Measurements from ENCODE around the gene TRIM71. TPM values are rescaled to one million over a fixed set of nuclear protein-coding genes. Genes with fewer than 3 reads are reported as not detected.
"Not testable (repeated sequence)": the region's sequence is repeated elsewhere in the genome, so short reads cannot be mapped to it uniquely, and the experiment has no call there.

Gene TRIM71
- total RNA-seq, 1 donor from 2014 or later, result 17.2 TPM

DNA sequence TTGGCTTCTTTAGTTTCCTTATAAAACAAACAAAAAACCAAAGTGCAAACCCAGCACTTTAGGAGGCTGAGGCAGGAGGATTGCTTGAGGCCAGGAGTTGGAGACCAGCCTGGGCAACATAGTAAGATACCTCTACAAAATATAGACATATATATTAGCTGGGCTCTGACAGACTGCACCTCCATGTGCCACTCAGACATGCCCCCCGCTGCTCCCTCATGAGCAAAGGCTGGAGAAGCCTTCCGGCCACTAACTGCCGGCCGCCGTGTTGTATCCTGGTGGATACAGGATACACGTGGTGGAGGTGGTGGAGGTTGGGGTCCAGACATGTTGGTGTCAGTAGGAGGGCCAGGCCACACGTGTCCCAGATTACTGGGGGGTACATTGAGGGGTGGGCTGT lies 104.3 kb downstream of the TRIM71 start:
- Mint-ChIP-seq H3K36me3 (ENCODE audit: low read depth, unreplicated experiment) (peaks cover 1% of the 10 kb centered on the region), H3K27me3 (ENCODE audit: low read depth, unreplicated experiment) (peaks cover 11% of the 10 kb centered on the region)
- no peak overlapping the region for H3K9ac ChIP-seq (ENCODE audit: low read length)

DNA sequence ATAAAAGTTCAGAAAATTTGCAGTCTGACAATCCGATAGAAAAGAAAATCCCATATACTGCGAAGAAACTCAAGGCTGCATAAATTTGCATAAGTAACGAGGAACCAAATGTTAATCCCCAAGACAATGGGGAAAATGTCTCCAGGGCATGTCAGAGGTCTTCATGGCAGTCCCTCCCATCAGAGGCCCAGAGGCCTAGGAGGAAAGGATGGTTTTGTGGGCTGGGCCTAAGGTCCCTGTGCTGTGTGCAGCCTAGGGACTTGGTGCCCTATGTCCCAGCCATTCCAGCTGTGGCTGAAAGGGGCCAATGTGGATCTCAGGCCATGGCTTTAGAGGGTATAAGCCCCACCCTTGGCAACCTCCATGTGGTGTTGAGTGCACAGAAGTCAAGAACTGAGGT lies 112.4 kb downstream of the TRIM71 start:
- H3K27ac Mint-ChIP-seq (ENCODE audit: unreplicated experiment), result no peak overlapping the region

More for the DNA sequence above, 104.3 kb downstream of the TRIM71 start:
- Histone ChIP-seq H3K4me2 (ENCODE audit: low read length) (no peak overlapping the region), H3K79me2 (ENCODE audit: insufficient read depth, low read length) (no peaks in the 10 kb centered on the region), H4K20me1 (ENCODE audit: insufficient read depth, low read length) (no peaks in the 10 kb centered on the region), H3K9me3 (ENCODE audit: insufficient read depth, low read depth, low read length) (peaks cover 2% of the 10 kb centered on the region), H3K4me1 (ENCODE audit: insufficient read depth, low read length) (no peaks in the 10 kb centered on the region), H2AFZ (ENCODE audit: low read depth, low read length) (no peak overlapping the region), H3K36me3 (ENCODE audit: insufficient read depth, low read length) (no peaks in the 10 kb centered on the region), H3K27ac (ENCODE audit: low read depth, low read length) (no peak overlapping the region), H3K4me3 (ENCODE audit: insufficient read depth, low read depth, low read length) (no peak overlapping the region), H3K27me3 (ENCODE audit: insufficient read depth, low read length) (no peaks in the 10 kb centered on the region)
- Mint-ChIP-seq H3K4me3 (ENCODE audit: unreplicated experiment) (no peak overlapping the region), H3K9me3 (ENCODE audit: unreplicated experiment) (peaks cover 5% of the 10 kb centered on the region), H3K4me1 (ENCODE audit: low read depth, unreplicated experiment) (no peaks in the 10 kb centered on the region), H3K27ac (ENCODE audit: unreplicated experiment) (no peak overlapping the region)
- DNase-seq (ENCODE audit: low read depth), result no peak
- TF ChIP-seq EZH2 (IDR thresholded peaks at IDR 0.05; ENCODE audit: insufficient read depth, low read length), result no peak
- TF ChIP-seq, protein P1, sequence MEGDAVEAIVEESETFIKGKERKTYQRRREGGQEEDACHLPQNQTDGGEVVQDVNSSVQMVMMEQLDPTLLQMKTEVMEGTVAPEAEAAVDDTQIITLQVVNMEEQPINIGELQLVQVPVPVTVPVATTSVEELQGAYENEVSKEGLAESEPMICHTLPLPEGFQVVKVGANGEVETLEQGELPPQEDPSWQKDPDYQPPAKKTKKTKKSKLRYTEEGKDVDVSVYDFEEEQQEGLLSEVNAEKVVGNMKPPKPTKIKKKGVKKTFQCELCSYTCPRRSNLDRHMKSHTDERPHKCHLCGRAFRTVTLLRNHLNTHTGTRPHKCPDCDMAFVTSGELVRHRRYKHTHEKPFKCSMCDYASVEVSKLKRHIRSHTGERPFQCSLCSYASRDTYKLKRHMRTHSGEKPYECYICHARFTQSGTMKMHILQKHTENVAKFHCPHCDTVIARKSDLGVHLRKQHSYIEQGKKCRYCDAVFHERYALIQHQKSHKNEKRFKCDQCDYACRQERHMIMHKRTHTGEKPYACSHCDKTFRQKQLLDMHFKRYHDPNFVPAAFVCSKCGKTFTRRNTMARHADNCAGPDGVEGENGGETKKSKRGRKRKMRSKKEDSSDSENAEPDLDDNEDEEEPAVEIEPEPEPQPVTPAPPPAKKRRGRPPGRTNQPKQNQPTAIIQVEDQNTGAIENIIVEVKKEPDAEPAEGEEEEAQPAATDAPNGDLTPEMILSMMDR (IDR thresholded peaks at IDR 0.05; ENCODE audit: insufficient read depth, low read depth, low read length), result no peak
- FAIRE-seq, result no peak

DNA sequence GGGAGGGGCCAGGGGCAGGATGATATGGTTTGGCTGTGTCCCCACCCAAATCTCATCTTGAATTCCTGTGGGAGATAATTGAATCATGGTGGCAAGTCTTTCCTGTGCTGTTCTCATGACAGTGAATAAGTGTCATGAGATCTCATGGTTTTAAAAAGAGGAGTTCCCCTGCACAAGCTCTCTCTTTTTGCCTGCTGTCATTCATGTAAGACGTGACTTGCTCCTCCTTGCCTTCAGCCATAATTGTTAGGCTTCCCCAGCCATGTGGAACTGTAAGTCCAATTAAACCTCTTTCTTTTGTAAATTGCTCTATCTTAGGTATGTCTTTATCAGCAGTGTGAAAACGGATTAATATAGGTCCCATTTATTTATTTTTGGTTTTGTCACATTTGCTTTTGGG lies 113.5 kb downstream of the TRIM71 start:
- not testable (repeated sequence) for H3K9ac ChIP-seq (ENCODE audit: low read length); H3K9me3 ChIP-seq (ENCODE audit: insufficient read depth, low read depth, low read length); H3K36me3 Mint-ChIP-seq (ENCODE audit: low read depth, unreplicated experiment); H3K4me3 Mint-ChIP-seq (ENCODE audit: unreplicated experiment); H3K27ac ChIP-seq (ENCODE audit: low read depth, low read length); H4K20me1 ChIP-seq (ENCODE audit: insufficient read depth, low read length); H3K9me3 Mint-ChIP-seq (ENCODE audit: unreplicated experiment); H3K27me3 Mint-ChIP-seq (ENCODE audit: low read depth, unreplicated experiment); H3K27me3 ChIP-seq (ENCODE audit: insufficient read depth, low read length); FAIRE-seq; H3K79me2 ChIP-seq (ENCODE audit: insufficient read depth, low read length); H3K27ac Mint-ChIP-seq (ENCODE audit: unreplicated experiment); H3K4me2 ChIP-seq (ENCODE audit: low read length); H3K4me1 Mint-ChIP-seq (ENCODE audit: low read depth, unreplicated experiment); H3K36me3 ChIP-seq (ENCODE audit: insufficient read depth, low read length); DNase-seq (ENCODE audit: low read depth); H3K4me1 ChIP-seq (ENCODE audit: insufficient read depth, low read length); H3K4me3 ChIP-seq (ENCODE audit: insufficient read depth, low read depth, low read length); H2AFZ ChIP-seq (ENCODE audit: low read depth, low read length)

More for the DNA sequence above, 112.4 kb downstream of the TRIM71 start:
- DNase-seq (ENCODE audit: low read depth) (no peak), FAIRE-seq (no peak)
- H4K20me1 ChIP-seq (ENCODE audit: insufficient read depth, low read length), result no peaks in the 10 kb centered on the region
- H3K27ac ChIP-seq (ENCODE audit: low read depth, low read length), result no peak overlapping the region
- no peaks in the 10 kb centered on the region for H3K79me2 ChIP-seq (ENCODE audit: insufficient read depth, low read length)
- H3K27me3 ChIP-seq (ENCODE audit: insufficient read depth, low read length), result no peaks in the 10 kb centered on the region
- Mint-ChIP-seq H3K4me3 (ENCODE audit: unreplicated experiment) (no peak overlapping the region), H3K36me3 (ENCODE audit: low read depth, unreplicated experiment) (peaks cover 2% of the 10 kb centered on the region), H3K9me3 (ENCODE audit: unreplicated experiment) (no peaks in the 10 kb centered on the region), H3K4me1 (ENCODE audit: low read depth, unreplicated experiment) (no peaks in the 10 kb centered on the region), H3K27me3 (ENCODE audit: low read depth, unreplicated experiment) (no peaks in the 10 kb centered on the region)
- no peaks in the 10 kb centered on the region for H3K4me1 ChIP-seq (ENCODE audit: insufficient read depth, low read length)
- H2AFZ ChIP-seq (ENCODE audit: low read depth, low read length), result no peak overlapping the region
- no peak overlapping the region for H3K4me3 ChIP-seq (ENCODE audit: insufficient read depth, low read depth, low read length)
- H3K9ac ChIP-seq (ENCODE audit: low read length), result no peak overlapping the region
- H3K36me3 ChIP-seq (ENCODE audit: insufficient read depth, low read length), result no peaks in the 10 kb centered on the region
- H3K9me3 ChIP-seq (ENCODE audit: insufficient read depth, low read depth, low read length), result no peaks in the 10 kb centered on the region
- TF ChIP-seq EZH2 (IDR thresholded peaks at IDR 0.05; ENCODE audit: insufficient read depth, low read length), result no peak
- TF ChIP-seq, protein P1 (IDR thresholded peaks at IDR 0.05; ENCODE audit: insufficient read depth, low read depth, low read length), result no peak
- H3K4me2 ChIP-seq (ENCODE audit: low read length), result no peak overlapping the region

Data from astrocyte (in vitro differentiated cells and primary cell).